K562 (cell line): ENCODE data around the gene ANO7. TPM values are rescaled to one million over a fixed set of nuclear protein-coding genes. Genes with fewer than 3 reads are reported as not detected.

ENCODE experiments used
- CTCFL ChIP-seq: IDR thresholded peaks from 2 replicates; pipeline ENCODE4 v1.6.1; 2011; ENCODE audit warnings: borderline replicate concordance, low read depth, mild to moderate bottlenecking, moderate library complexity, low read length; ENCODE audit not compliant: insufficient read depth, poor library complexity, severe bottlenecking
- KAT2B ChIP-seq: IDR thresholded peaks from one replicate; pipeline ENCODE4 v1.6.1; 2012; ENCODE audit warnings: low read depth, mild to moderate bottlenecking, control low read depth, inconsistent platforms, low read length, moderate library complexity
- polyA plus RNA-seq, 8 experiments: library from polyadenylated mRNA; depleted of rRNA in 4 of 8; stranded (reverse) in 5 of 8; unstranded in 3 of 8; fragments of >200 nt; fragmentation: Nextera tagmentation in 2 of 8; fragmentation: Illumina TruSeq in 1 of 8; extraction: Ambion mirVana in 2 of 8; extraction: Trizol in 1 of 8; gene quantifications; 2 replicates each; pipeline versions ENCODE4 v1.2.1 to v1.2.3, GENCODE V29; 2011 to 2014; ENCODE audit warnings: inconsistent platforms in 1 of 8, missing spikeins in 1 of 8
- total RNA-seq, 7 experiments: library from RNA; depleted of rRNA in 6 of 7; stranded (reverse); fragments of >200 nt in 6 of 7; fragmentation: Illumina TruSeq in 2 of 7; extraction: Trizol in 2 of 7; gene quantifications; 2 replicates each; pipeline versions ENCODE4 v1.2.1 to v1.2.3, GENCODE V29; 2011 to 2021; ENCODE audit warnings: low replicate concordance in 1 of 7
- TF ChIP-seq, protein P1 (sequence below): IDR thresholded peaks from 2 replicates; pipeline ENCODE4 v1.6.1; 2012; ENCODE audit warnings: low read depth, low read length, improper control_type of control experiment, borderline replicate concordance
- TF ChIP-seq, protein P2 (sequence below), 2 experiments: fragments of 450-650 bp in 1 of 2; sonication (generic) in 1 of 2; formaldehyde crosslinking; conservative IDR thresholded peaks; 2 replicates each; pipeline versions ENCODE4 v1.4.0 to v1.8.1; 2020 to 2022; ENCODE audit warnings: mild to moderate bottlenecking in 1 of 2, missing genetic modification reagents in 1 of 2

ANO7 gene
- total and polyA plus RNA-seq, 9 of the 15 experiments (the other 6 are each of a cell fraction or from before 2014, with no cell fraction given) = 0.28 to 5.1 (median 1.1) TPM

DNA sequence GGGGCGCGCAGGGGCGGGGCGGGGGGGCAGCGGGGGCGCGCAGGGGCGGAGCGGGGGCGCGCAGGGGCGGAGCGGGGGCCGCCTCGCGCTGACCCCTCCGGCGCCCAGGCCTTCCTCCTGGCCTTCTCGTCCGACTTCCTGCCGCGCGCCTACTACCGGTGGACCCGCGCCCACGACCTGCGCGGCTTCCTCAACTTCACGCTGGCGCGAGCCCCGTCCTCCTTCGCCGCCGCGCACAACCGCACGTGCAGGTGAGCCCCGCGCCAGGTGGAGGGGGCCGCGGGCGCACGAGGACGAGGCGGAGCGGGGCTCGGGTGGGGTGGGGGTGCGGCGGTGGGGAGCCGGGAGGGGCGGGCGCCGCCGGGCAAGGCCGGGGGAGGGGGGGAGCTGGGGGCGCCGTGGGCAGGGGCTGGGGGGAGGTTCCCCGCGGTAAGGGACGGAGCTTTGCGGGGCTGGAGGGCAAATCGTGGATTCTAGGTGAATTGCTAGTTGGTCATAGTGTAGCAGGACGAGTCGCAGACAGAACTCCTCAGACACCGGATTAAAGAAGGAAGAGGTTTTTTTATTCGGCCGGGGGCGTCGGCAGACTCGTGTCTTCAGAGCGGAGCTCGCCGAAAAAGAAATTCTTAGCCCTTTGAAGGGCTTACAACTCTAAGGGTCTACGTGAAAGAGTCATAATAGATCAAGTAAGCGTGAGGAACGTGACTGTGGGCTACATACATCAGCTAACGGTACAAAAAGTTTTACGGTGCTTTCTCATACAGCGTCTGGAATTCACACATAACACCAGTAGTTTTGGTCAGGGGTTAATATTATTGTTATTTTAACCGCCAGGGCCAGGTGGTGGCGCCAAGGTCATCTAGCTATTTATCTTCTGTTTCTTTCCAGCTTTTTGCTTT, 29.9 kb downstream of the ANO7 start (continued):
- TF ChIP-seq, protein P1, sequence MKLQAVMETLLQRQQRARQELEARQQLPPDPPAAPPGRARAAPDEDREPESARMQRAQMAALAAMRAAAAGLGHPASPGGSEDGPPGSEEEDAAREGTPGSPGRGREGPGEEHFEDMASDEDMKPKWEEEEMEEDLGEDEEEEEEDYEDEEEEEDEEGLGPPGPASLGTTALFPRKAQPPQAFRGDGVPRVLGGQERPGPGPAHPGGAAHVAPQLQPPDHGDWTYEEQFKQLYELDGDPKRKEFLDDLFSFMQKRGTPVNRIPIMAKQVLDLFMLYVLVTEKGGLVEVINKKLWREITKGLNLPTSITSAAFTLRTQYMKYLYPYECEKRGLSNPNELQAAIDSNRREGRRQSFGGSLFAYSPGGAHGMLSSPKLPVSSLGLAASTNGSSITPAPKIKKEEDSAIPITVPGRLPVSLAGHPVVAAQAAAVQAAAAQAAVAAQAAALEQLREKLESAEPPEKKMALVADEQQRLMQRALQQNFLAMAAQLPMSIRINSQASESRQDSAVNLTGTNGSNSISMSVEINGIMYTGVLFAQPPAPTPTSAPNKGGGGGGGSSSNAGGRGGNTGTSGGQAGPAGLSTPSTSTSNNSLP = no peak
- TF ChIP-seq, protein P2, sequence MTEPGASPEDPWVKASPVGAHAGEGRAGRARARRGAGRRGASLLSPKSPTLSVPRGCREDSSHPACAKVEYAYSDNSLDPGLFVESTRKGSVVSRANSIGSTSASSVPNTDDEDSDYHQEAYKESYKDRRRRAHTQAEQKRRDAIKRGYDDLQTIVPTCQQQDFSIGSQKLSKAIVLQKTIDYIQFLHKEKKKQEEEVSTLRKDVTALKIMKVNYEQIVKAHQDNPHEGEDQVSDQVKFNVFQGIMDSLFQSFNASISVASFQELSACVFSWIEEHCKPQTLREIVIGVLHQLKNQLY (CRISPR knock-in tag; conservative IDR thresholded peaks at IDR 0.05) = no peak
- TF ChIP-seq KAT2B (no peak), CTCFL (no peak)
- TF ChIP-seq, all 486 proteins: peak for 40
